Sigmoid colon (tissue), 4 donors: ENCODE results near the gene RASGRF2.
A peak's percentile ranks its signal among the peaks of the same experiment; 100 is the strongest.

Source experiments
- EP300 ChIP-seq, 4 donors: sonication (generic); formaldehyde crosslinking; IDR thresholded peaks; one replicate each; pipeline ENCODE4 v1.6.1; 2017; ENCODE audit warnings: antibody characterized with exemption in 4 of 4
- POLR2A ChIP-seq, 2 donors: fragments of 450-650 bp; IDR thresholded peaks; one replicate each; pipeline ENCODE4 v1.6.1; 2016; ENCODE audit warnings: antibody characterized with exemption in 2 of 2, mild to moderate bottlenecking in 2 of 2, moderate library complexity in 2 of 2
- POLR2AphosphoS5 ChIP-seq, 4 donors: sonication (generic); formaldehyde crosslinking; IDR thresholded peaks; one replicate each; pipeline ENCODE4 v1.6.1; 2017; ENCODE audit warnings: antibody characterized with exemption in 4 of 4
- TF ChIP-seq, protein P1 (sequence below), 4 experiments: fragments of 450-650 bp in 3 of 4; fragments of 200-600 bp in 1 of 4; IDR thresholded peaks; one replicate each; pipeline ENCODE4 v1.5.1; 2016 to 2019; ENCODE audit warnings: antibody characterized with exemption in 4 of 4, mild to moderate bottlenecking in 3 of 4, moderate library complexity in 2 of 4

DNA sequence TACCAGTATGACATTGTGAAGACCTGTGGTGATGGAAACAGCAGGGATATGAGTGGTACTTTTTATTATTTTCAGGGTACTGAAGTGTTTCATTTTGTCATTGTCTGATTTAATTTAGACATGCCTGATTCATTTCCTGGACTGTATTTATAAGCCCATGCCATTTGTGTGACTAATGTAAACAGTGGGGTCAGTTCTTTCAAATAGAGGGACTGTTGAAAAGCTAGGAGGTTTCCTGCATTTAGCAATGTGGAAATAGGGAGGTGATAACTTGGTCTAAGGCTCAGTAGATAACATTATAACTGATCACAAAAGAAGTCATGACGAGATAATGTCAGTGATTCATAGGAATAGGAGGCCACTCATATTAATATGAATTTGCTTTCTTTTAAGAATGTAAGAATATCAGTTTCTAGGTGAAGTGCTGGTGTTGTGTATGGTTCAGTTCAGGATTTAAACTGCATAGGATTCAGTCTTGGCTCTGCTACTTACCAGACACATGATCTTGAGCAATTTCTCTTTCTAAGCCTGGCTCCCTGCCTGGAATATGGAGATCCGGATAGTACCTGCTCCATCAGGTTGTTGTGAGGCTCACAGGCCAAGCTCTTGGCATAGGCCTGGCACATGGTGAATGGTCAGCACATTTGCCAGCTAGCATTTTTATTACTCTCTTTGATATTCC, 7.5 kb downstream of the RASGRF2 start:
- TF ChIP-seq, protein P1, sequence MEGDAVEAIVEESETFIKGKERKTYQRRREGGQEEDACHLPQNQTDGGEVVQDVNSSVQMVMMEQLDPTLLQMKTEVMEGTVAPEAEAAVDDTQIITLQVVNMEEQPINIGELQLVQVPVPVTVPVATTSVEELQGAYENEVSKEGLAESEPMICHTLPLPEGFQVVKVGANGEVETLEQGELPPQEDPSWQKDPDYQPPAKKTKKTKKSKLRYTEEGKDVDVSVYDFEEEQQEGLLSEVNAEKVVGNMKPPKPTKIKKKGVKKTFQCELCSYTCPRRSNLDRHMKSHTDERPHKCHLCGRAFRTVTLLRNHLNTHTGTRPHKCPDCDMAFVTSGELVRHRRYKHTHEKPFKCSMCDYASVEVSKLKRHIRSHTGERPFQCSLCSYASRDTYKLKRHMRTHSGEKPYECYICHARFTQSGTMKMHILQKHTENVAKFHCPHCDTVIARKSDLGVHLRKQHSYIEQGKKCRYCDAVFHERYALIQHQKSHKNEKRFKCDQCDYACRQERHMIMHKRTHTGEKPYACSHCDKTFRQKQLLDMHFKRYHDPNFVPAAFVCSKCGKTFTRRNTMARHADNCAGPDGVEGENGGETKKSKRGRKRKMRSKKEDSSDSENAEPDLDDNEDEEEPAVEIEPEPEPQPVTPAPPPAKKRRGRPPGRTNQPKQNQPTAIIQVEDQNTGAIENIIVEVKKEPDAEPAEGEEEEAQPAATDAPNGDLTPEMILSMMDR (IDR thresholded peaks at IDR 0.05), result no peak
- TF ChIP-seq POLR2A (IDR thresholded peaks at IDR 0.05) (no peak), POLR2AphosphoS5 (IDR thresholded peaks at IDR 0.05) (peak in 3 of 4 donors; percentile 40 to 51 (median 41)), EP300 (IDR thresholded peaks at IDR 0.05) (no peak)
